Neuronal stem cell (in vitro differentiated cells): ENCODE data around the gene CTSF.
"Not testable (repeated sequence)": the region's sequence is repeated elsewhere in the genome, so short reads cannot be mapped to it uniquely, and the experiment has no call there.

Experiments
- DNase-seq: peaks from one replicate; pipeline ENCODE4 v3.0.0-alpha.2; 2013; ENCODE audit warnings: low spot score
- H2AFZ ChIP-seq: one replicate; pipeline ENCODE4 v1.6.1; 2013; ENCODE audit warnings: mild to moderate bottlenecking, low read length, inconsistent platforms
- H2AK5ac ChIP-seq: 2 replicates; pipeline ENCODE4 v1.6.1; 2013; ENCODE audit warnings: low read depth, mild to moderate bottlenecking, inconsistent platforms, low read length, moderate library complexity, mixed read lengths
- H2BK120ac ChIP-seq: 2 replicates; pipeline ENCODE4 v1.6.1; 2013; ENCODE audit warnings: low read depth, mild to moderate bottlenecking, inconsistent platforms, low read length, moderate library complexity, mixed read lengths
- H2BK12ac ChIP-seq: one replicate; pipeline ENCODE4 v1.6.1; 2013; ENCODE audit warnings: low read length, inconsistent platforms
- H2BK15ac ChIP-seq: 2 replicates; pipeline ENCODE4 v1.6.1; 2013; ENCODE audit warnings: mild to moderate bottlenecking, low read length, inconsistent platforms, mixed read lengths
- H2BK5ac ChIP-seq: one replicate; pipeline ENCODE4 v1.6.1; 2013; ENCODE audit warnings: inconsistent platforms, mild to moderate bottlenecking, low read length, moderate library complexity
- H3K14ac ChIP-seq: one replicate; pipeline ENCODE4 v1.6.1; 2013; ENCODE audit warnings: low read length, inconsistent platforms
- H3K18ac ChIP-seq: 2 replicates; pipeline ENCODE4 v1.6.1; 2013; ENCODE audit warnings: low read length, inconsistent platforms
- H3K23ac ChIP-seq: 2 replicates; pipeline ENCODE4 v1.6.1; 2013; ENCODE audit warnings: low read depth, mild to moderate bottlenecking, mixed read lengths, low read length, inconsistent platforms; ENCODE audit not compliant: poor library complexity
- H3K27ac ChIP-seq: replicated peaks from 3 replicates; pipeline ENCODE4 v1.5.1; 2013; ENCODE audit warnings: low read length, inconsistent platforms
- H3K27me3 ChIP-seq, 3 experiments: 2 replicates each; pipeline ENCODE4 v1.6.1; 2013; ENCODE audit warnings: low read length in 3 of 3, mild to moderate bottlenecking in 2 of 3, inconsistent platforms in 1 of 3, low read depth in 1 of 3, mixed read lengths in 1 of 3, moderate library complexity in 1 of 3; ENCODE audit not compliant: control insufficient read depth in 3 of 3, insufficient read depth in 3 of 3
- H3K36me3 ChIP-seq, 2 donors: replicated peaks in 1 of 2; 2 replicates each; pipeline ENCODE4 v1.6.1; 2013; ENCODE audit warnings: low read length in 2 of 2; ENCODE audit not compliant: control insufficient read depth in 2 of 2, insufficient read depth in 2 of 2
- H3K4ac ChIP-seq: 2 replicates; pipeline ENCODE4 v1.6.1; 2013; ENCODE audit warnings: inconsistent platforms, mild to moderate bottlenecking, low read length, moderate library complexity
- H3K4me1 ChIP-seq, 2 donors: 1 replicate in 1 of 2; 2 replicates in 1 of 2; pipeline ENCODE4 v1.6.1; 2013; ENCODE audit warnings: low read length in 2 of 2, low read depth in 1 of 2; ENCODE audit not compliant: control insufficient read depth in 2 of 2, insufficient read depth in 1 of 2
- H3K4me2 ChIP-seq: one replicate; pipeline ENCODE4 v1.6.1; 2013; ENCODE audit warnings: mild to moderate bottlenecking, low read length, inconsistent platforms; ENCODE audit not compliant: insufficient read depth, poor library complexity, severe bottlenecking
- H3K4me3 ChIP-seq, 2 donors: 2 replicates each; pipeline ENCODE4 v1.5.1; 2013; ENCODE audit warnings: low read length in 2 of 2, mild to moderate bottlenecking in 2 of 2, inconsistent platforms in 1 of 2, moderate library complexity in 1 of 2
- H3K79me1 ChIP-seq: one replicate; pipeline ENCODE4 v1.6.1; 2013; ENCODE audit warnings: low read depth, mild to moderate bottlenecking, inconsistent platforms, low read length, moderate library complexity
- H3K9ac ChIP-seq: one replicate; pipeline ENCODE4 v1.6.1; 2013; ENCODE audit warnings: mild to moderate bottlenecking, low read depth, low read length, inconsistent platforms; ENCODE audit not compliant: poor library complexity
- H3K9me3 ChIP-seq, 2 donors: replicated peaks in 1 of 2; 2 replicates each; pipeline versions ENCODE3 to v1.6.1; 2013; ENCODE audit warnings: low read length in 2 of 2, mild to moderate bottlenecking in 2 of 2, inconsistent platforms in 1 of 2, low read depth in 1 of 2, mixed read lengths in 1 of 2, moderate library complexity in 1 of 2; ENCODE audit not compliant: control insufficient read depth in 2 of 2, insufficient read depth in 1 of 2
- H4K8ac ChIP-seq: one replicate; pipeline ENCODE4 v1.6.1; 2013; ENCODE audit warnings: low read depth, mild to moderate bottlenecking, inconsistent platforms, low read length, moderate library complexity
- H4K91ac ChIP-seq: one replicate; pipeline ENCODE4 v1.6.1; 2013; ENCODE audit warnings: low read length, low read depth, mild to moderate bottlenecking, inconsistent platforms; ENCODE audit not compliant: poor library complexity
- WGBS, 2 donors: extraction: QIAGEN DNeasy Blood & Tissue Kit; methylation state at CpG; one replicate each; pipeline ENCODE4 v1.1.7; 2013; ENCODE audit warnings: missing lambda C conversion rate in 2 of 2, mixed read lengths in 1 of 2; ENCODE audit not compliant: insufficient read length in 2 of 2, insufficient replicate concordance in 1 of 2; ENCODE audit errors: extremely low coverage in 2 of 2; 5-methylcytosine and 5-hydroxymethylcytosine counted together

The CTSF gene

DNA sequence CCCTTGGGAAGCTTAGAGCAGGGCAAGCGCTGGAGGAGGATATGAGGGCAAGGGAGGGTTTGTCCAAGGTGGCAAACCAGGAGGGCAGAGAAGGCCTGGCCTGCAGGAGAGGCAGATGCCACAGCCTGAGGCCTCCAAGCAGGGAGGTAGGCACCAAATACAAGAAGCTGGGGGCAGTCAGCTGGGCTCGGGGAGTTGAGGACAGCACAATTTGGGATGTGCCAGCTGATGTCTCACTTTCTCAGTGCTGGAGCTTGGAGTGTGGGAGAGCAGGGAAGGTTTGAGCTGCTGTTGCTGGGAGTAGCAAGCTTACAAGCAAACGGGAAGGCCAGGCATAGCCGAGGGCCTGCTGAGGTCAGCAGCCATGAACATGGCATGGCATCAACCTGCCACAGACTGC lies 26.5 kb downstream of the CTSF start:
- Histone ChIP-seq H3K4me1 (peaks cover 9 to 14% of the 10 kb centered on the region in 2 donors), H2BK5ac (no peak overlapping the region), H3K9me3 (no peaks in the 10 kb centered on the region), H3K4ac (no peak overlapping the region), H3K27me3 (no peaks in the 10 kb centered on the region), H3K14ac (no peak overlapping the region), H4K91ac (no peak overlapping the region), H2AFZ (no peak overlapping the region), H3K36me3 (peaks cover 9 to 20% of the 10 kb centered on the region in 2 donors), H3K18ac (no peak overlapping the region), H3K4me2 (peak overlapping the region; percentile 18), H3K23ac (peak overlapping the region; percentile 60), H3K79me1 (no peaks in the 10 kb centered on the region), H3K9ac (peak overlapping the region; percentile 61), H2AK5ac (no peak overlapping the region), H3K4me3 (no peak overlapping the region), H2BK120ac (no peak overlapping the region), H4K8ac (no peak overlapping the region), H2BK15ac (no peak overlapping the region), H2BK12ac (peak overlapping the region; percentile 14), H3K27ac (no peak overlapping the region)
- WGBS, 2 donors: no CpG with 5 or more reads among the region's 4 CpGs
- DNase-seq: no peak

DNA sequence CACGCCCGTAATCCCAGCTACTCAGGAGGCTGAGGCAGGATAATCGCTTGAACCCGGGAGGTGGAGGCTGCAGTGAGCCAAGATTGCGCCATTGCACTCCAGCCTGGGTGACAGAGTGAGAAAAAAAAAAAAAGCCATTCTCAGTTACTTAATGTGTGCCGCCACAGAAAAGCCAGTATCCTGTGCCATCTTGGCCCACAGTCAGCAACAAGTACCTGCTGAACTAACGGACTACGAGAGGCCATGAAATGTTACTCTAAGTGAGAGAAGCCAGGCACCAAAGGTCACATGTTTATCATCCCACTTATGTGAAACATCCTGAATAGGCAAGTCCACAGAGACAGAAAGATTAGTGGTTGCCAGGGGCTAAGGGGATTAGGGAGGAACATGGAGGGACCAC lies 27.8 kb downstream of the CTSF start:
- H3K9ac ChIP-seq, H2BK15ac ChIP-seq, H3K27ac ChIP-seq, H2AFZ ChIP-seq, H3K27me3 ChIP-seq, H4K91ac ChIP-seq, DNase-seq, H2AK5ac ChIP-seq, H3K4ac ChIP-seq, H3K4me2 ChIP-seq, H3K9me3 ChIP-seq, H3K4me3 ChIP-seq, H2BK5ac ChIP-seq, H3K79me1 ChIP-seq, H2BK120ac ChIP-seq, H3K23ac ChIP-seq, H2BK12ac ChIP-seq, H3K18ac ChIP-seq, H3K14ac ChIP-seq, H4K8ac ChIP-seq: not testable (repeated sequence)
- WGBS, 2 donors: no CpG with 5 or more reads among the region's 8 CpGs
- Histone ChIP-seq H3K4me1 (peaks cover 9 to 12% of the 10 kb centered on the region in 2 donors), H3K36me3 (peaks cover 9 to 29% of the 10 kb centered on the region in 2 donors)

DNA sequence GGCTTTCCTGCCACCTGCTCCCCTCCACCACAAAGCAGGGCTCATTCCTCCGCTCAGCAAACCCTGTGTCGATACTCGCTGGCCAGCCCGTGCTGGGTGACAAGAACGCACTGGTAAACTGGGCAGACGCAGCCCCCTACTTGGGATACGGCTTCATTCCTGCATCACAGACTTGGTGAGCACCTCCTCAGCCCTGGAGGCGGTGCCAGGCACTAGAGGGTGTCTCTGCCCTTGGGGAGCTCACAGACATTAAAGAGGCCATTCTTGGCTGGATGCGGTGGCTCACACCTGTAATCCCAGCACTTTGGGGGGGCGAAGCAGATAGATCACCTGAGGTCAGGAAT lies 28.6 kb downstream of the CTSF start:
- H2BK120ac ChIP-seq: no peak overlapping the region
- peak overlapping the region; percentile 52 for H3K23ac ChIP-seq
- H4K91ac ChIP-seq: no peak overlapping the region
- no peaks in the 10 kb centered on the region for H3K9me3 ChIP-seq
- H3K36me3 ChIP-seq: peaks cover 9 to 31% of the 10 kb centered on the region in 2 donors
- H3K14ac ChIP-seq: no peak overlapping the region
- no peak overlapping the region for H3K27ac ChIP-seq
- peak overlapping the region; percentile 79 for H2AK5ac ChIP-seq
- no peak for DNase-seq
- WGBS, 2 donors: no CpG with 5 or more reads among the region's 10 CpGs
- no peak overlapping the region for H4K8ac ChIP-seq
- H3K79me1 ChIP-seq: no peaks in the 10 kb centered on the region
- no peak overlapping the region for H3K4ac ChIP-seq
- H3K4me2 ChIP-seq: no peak overlapping the region
- H2AFZ ChIP-seq: no peak overlapping the region
- H3K9ac ChIP-seq: peak overlapping the region; percentile 63
- no peaks in the 10 kb centered on the region for H3K27me3 ChIP-seq
- no peak overlapping the region for H3K4me3 ChIP-seq
- H2BK5ac ChIP-seq: peak overlapping the region; percentile 71
- no peak overlapping the region for H3K18ac ChIP-seq
- no peak overlapping the region for H2BK12ac ChIP-seq
- H2BK15ac ChIP-seq: no peak overlapping the region
- peaks cover 9 to 12% of the 10 kb centered on the region in 2 donors for H3K4me1 ChIP-seq

DNA sequence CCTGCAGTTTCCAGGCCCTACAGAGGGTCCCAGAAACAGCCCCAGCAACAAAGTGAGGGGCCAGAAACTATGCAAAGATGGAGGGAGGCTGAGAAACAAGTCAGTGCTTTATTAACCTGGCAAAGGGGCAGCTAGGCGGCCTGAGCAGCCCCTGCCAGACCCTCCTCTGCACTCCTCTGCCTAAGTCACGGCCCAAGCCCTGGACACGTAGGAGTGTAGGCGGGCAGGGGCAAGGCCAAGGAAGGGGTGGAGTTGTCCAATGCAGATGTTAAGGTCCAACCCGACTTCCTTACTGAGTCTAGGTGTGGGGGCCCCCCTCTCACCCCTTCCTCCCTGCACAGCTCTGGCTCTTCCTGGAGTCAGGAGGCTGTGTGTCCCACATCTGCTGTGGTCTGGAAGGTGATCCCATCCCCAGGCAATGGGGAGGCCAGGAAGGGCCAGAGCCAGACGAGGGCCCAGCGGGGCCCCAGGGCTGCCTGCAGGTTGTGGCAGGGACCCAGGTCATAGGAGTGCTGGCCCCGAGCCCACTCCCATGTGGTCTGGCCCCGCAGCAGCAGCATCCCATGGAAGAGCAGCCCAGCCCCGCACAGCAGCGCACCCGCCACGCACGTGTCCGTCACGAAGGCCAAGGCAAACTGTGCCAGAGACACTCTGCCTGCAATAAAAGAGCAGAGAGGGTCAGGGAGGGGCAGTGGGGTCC lies 29.1 kb downstream of the CTSF start:
- Histone ChIP-seq H3K4ac (no peak overlapping the region), H2BK12ac (no peak overlapping the region), H2AFZ (no peak overlapping the region), H3K9me3 (no peaks in the 10 kb centered on the region), H3K18ac (peak overlapping the region; percentile 57), H3K23ac (peak overlapping the region; percentile 52), H3K4me1 (peaks cover 9 to 12% of the 10 kb centered on the region in 2 donors), H2BK15ac (peak overlapping the region; percentile 37), H2BK5ac (peak overlapping the region; percentile 71), H2BK120ac (no peak overlapping the region), H3K9ac (peak overlapping the region; percentile 63), H4K91ac (no peak overlapping the region), H3K4me3 (no peak overlapping the region), H3K79me1 (no peaks in the 10 kb centered on the region), H4K8ac (peak overlapping the region; percentile 92), H3K4me2 (peak overlapping the region; percentile 11), H3K27ac (no peak overlapping the region), H2AK5ac (peak overlapping the region; percentile 79), H3K36me3 (peaks cover 9 to 31% of the 10 kb centered on the region in 2 donors), H3K27me3 (no peaks in the 10 kb centered on the region), H3K14ac (no peak overlapping the region)
- WGBS, 2 donors: no CpG with 5 or more reads among the region's 16 CpGs
- DNase-seq: no peak
